CD14-positive monocyte (primary cell): ENCODE data around the gene RANBP10. TPM values are rescaled to one million over a fixed set of nuclear protein-coding genes. Genes with fewer than 3 reads are reported as not detected.

Experiments used
- DNase-seq, 3 donors: peaks; one replicate each; pipeline ENCODE4 v3.0.0-alpha.2; 2011 to 2022
- H2AFZ ChIP-seq: 2 replicates; pipeline ENCODE4 v1.6.0; 2012; ENCODE audit warnings: mild to moderate bottlenecking, low read depth, low read length, inconsistent platforms; ENCODE audit not compliant: insufficient read depth, poor library complexity, severe bottlenecking
- H3K27ac ChIP-seq, 2 donors: 1 replicate in 1 of 2; 2 replicates in 1 of 2; pipeline ENCODE4 v1.5.1; 2012 to 2013; ENCODE audit warnings: low read length in 2 of 2, control low read depth in 1 of 2, inconsistent platforms in 1 of 2, low read depth in 1 of 2, mild to moderate bottlenecking in 1 of 2
- H3K27me3 ChIP-seq, 2 donors: one replicate each; pipeline versions ENCODE4 v1.6.0 to v1.6.1; 2011 to 2013; ENCODE audit warnings: low read length in 2 of 2; ENCODE audit not compliant: control insufficient read depth in 2 of 2, insufficient read depth in 2 of 2
- H3K36me3 ChIP-seq, 2 donors: replicated peaks in 1 of 2; 1 replicate in 1 of 2; 2 replicates in 1 of 2; pipeline versions ENCODE4 v1.5.1 to v1.6.1; 2012 to 2013; ENCODE audit warnings: low read length in 2 of 2, control low read depth in 1 of 2, inconsistent platforms in 1 of 2, mild to moderate bottlenecking in 1 of 2; ENCODE audit not compliant: insufficient read depth in 2 of 2, control insufficient read depth in 1 of 2
- H3K4me1 ChIP-seq, 2 donors: 1 replicate in 1 of 2; 2 replicates in 1 of 2; pipeline versions ENCODE4 v1.5.1 to v1.6.1; 2012 to 2013; ENCODE audit warnings: low read length in 2 of 2, control low read depth in 1 of 2, inconsistent platforms in 1 of 2, mild to moderate bottlenecking in 1 of 2, moderate library complexity in 1 of 2; ENCODE audit not compliant: insufficient read depth in 2 of 2, control insufficient read depth in 1 of 2
- H3K4me2 ChIP-seq: replicated peaks from 2 replicates; pipeline ENCODE3; 2012; ENCODE audit warnings: low read length, moderate library complexity, mild to moderate bottlenecking; ENCODE audit not compliant: poor library complexity, severe bottlenecking; ENCODE audit errors: extremely low read depth
- H3K4me3 ChIP-seq, 3 experiments: fragments of 200-600 bp in 1 of 3; sonication (generic) in 1 of 3; replicated peaks in 1 of 3; 1 replicate in 2 of 3; 2 replicates in 1 of 3; pipeline ENCODE4 v1.5.1; 2011 to 2013; ENCODE audit warnings: low read length in 3 of 3, mild to moderate bottlenecking in 3 of 3, control low read depth in 2 of 3, low read depth in 2 of 3, inconsistent platforms in 1 of 3, moderate library complexity in 1 of 3
- H3K79me2 ChIP-seq: 2 replicates; pipeline ENCODE4 v1.6.0; 2012; ENCODE audit warnings: mild to moderate bottlenecking, control low read depth, inconsistent platforms, low read length, moderate library complexity; ENCODE audit not compliant: insufficient read depth
- H3K9ac ChIP-seq: 2 replicates; pipeline ENCODE4 v1.6.0; 2017; ENCODE audit warnings: low read length, mild to moderate bottlenecking; ENCODE audit not compliant: insufficient read depth, poor library complexity, severe bottlenecking
- H3K9me3 ChIP-seq, 2 donors: replicated peaks in 1 of 2; 1 replicate in 1 of 2; 2 replicates in 1 of 2; pipeline versions ENCODE4 v1.5.1 to v1.6.1; 2012 to 2013; ENCODE audit warnings: low read length in 2 of 2, control low read depth in 1 of 2; ENCODE audit not compliant: control insufficient read depth in 1 of 2, insufficient read depth in 1 of 2
- H4K20me1 ChIP-seq: 2 replicates; pipeline ENCODE4 v1.6.0; 2012; ENCODE audit warnings: mild to moderate bottlenecking, low read length, control low read depth, moderate library complexity; ENCODE audit not compliant: insufficient read depth
- H3K27ac Mint-ChIP-seq, 7 donors: one replicate each; pipeline ENCODE4 v1.8.0; 2020; ENCODE audit warnings: mild to moderate bottlenecking in 7 of 7, mixed read lengths in 7 of 7, moderate library complexity in 6 of 7, inconsistent platforms in 2 of 7
- H3K27me3 Mint-ChIP-seq, 3 donors: one replicate each; pipeline ENCODE4 v1.8.0; 2021 to 2022; ENCODE audit warnings: low read depth in 3 of 3, mild to moderate bottlenecking in 3 of 3, mixed read lengths in 3 of 3, moderate library complexity in 3 of 3, inconsistent platforms in 1 of 3
- H3K36me3 Mint-ChIP-seq, 2 donors: one replicate each; pipeline ENCODE4 v1.8.0; 2020; ENCODE audit warnings: mixed read lengths in 2 of 2, inconsistent platforms in 1 of 2, mild to moderate bottlenecking in 1 of 2
- H3K4me1 Mint-ChIP-seq: one replicate; pipeline ENCODE4 v1.8.0; 2020; ENCODE audit warnings: mild to moderate bottlenecking, mixed read lengths
- H3K4me3 Mint-ChIP-seq, 2 donors: one replicate each; pipeline ENCODE4 v1.8.0; 2020; ENCODE audit warnings: mild to moderate bottlenecking in 2 of 2, mixed read lengths in 2 of 2, moderate library complexity in 1 of 2
- H3K9me3 Mint-ChIP-seq, 7 donors: one replicate each; pipeline ENCODE4 v1.8.0; 2020 to 2022; ENCODE audit warnings: mixed read lengths in 7 of 7, mild to moderate bottlenecking in 6 of 7, moderate library complexity in 6 of 7, inconsistent platforms in 2 of 7
- WGBS: methylation state at CpG from one replicate; pipeline ENCODE4 v1.1.5; 2013; ENCODE audit warnings: missing lambda C conversion rate; ENCODE audit not compliant: insufficient coverage; 5-methylcytosine and 5-hydroxymethylcytosine counted together
- intact Hi-C, 2 donors: fragments of 100-400 bp; cut with micrococcal nuclease; formaldehyde crosslinking; loops; one replicate each; pipeline versions ENCODE4 v1.15.0 to v1.15.1; 2023
- polyA plus RNA-seq, 3 donors: library from polyadenylated mRNA; depleted of rRNA in 1 of 3; unstranded in 2 of 3; stranded (reverse) in 1 of 3; fragments of 300-500 nt in 2 of 3; fragments of >200 nt in 1 of 3; fragmentation: Illumina TruSeq in 2 of 3; gene quantifications; 1 replicate in 2 of 3; 2 replicates in 1 of 3; pipeline ENCODE4 v1.2.3, GENCODE V29; 2012 to 2021
- TF ChIP-seq, protein P1 (sequence below): fragments of 200-600 bp; IDR thresholded peaks from one replicate; pipeline ENCODE4 v1.8.0; 2022; ENCODE audit warnings: antibody characterized with exemption, mild to moderate bottlenecking

The RANBP10 gene
- polyA plus RNA-seq, 3 donors: 6.4 to 16.7 (median 6.6) TPM

DNA sequence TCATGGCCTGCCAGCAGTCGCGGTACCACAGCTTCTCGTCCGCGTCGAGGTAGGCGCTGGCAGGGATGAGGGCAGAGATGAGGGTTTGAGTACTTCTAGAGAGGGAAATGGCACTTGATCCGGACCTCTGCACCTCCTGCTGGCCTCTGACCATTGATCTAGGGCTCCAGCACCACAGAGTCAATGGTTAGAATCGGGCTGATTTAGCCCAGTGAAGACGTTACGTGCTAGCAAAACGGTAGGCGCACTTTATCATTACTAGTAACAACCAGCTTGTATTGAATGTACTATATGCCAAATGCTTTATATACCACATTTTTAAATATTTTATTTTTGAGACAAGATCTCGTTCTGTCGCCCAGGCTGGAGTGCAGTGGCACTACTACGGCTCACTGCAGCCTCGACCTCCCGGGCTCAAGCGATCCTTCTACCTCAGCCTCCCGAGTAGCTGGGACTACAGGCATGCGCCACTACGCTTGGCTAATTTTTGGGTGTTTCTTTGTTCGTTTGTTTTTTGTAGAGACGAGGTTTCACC, 855 bp upstream of the RANBP10 start:
- peak overlapping the region in 6 of 7 donors; percentile 10 to 96 (median 94) for H3K27ac Mint-ChIP-seq

DNA sequence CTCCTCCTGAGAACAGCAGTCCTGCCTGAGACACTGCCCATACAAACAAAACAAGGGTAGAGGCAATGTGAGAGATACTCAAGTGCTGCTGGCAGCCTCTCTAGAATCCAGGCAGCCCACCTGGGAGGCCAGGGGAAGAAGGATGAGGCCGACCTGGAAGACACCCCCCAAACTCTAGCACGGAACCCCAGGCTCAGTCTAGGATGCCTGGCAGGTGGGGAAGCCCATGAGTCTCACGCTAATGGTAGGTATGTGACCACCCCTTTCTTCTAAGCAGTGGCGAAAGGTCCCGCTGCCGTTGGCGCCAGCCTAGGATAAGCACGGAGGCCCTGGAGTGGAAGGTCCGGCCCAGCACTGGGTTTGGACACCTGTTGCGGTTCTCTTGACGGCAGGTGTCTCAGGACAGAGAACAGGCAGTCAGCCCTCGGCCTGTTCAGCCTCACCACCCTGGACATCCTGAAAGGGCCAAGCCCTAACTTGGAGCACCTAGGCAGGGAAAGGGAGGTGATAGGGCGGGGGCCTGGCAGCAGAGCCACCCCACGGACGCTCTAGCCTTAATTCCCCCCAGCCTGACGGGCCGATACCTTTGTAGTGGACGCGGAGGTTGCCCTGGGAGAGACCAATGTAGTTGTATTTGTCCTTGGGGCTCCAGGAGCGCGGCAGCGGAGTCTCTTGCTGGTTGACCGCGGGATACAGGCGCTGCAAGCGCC, 487 bp downstream of the RANBP10 start:
- Histone ChIP-seq H3K4me1 (peaks cover 22 to 34% of the 10 kb centered on the region in 2 donors), H3K9me3 (no peaks in the 10 kb centered on the region), H2AFZ (peak overlapping the region; percentile 99), H3K36me3 (peaks cover 7 to 27% of the 10 kb centered on the region in 2 donors), H4K20me1 (peaks cover 15% of the 10 kb centered on the region), H3K27ac (peak overlapping the region; percentile 13 to 92), H3K4me3 (peak overlapping the region; percentile 76 to 97 (median 84)), H3K9ac (peak overlapping the region; percentile 90), H3K27me3 (no peaks in the 10 kb centered on the region), H3K79me2 (peaks cover 50% of the 10 kb centered on the region), H3K4me2 (peak overlapping the region; percentile 100)
- Mint-ChIP-seq H3K4me1 (peaks cover 33% of the 10 kb centered on the region), H3K4me3 (peak overlapping the region; percentile 84 to 94), H3K27ac (peak overlapping the region; percentile 72 to 93 (median 83)), H3K36me3 (peaks cover 20 to 35% of the 10 kb centered on the region in 2 donors), H3K9me3 (peaks cover 0 to under 1% (median 0%) of the 10 kb centered on the region in 7 donors), H3K27me3 (peaks cover 0 to 2% (median under 1%) of the 10 kb centered on the region in 3 donors)
- TF ChIP-seq, protein P1, sequence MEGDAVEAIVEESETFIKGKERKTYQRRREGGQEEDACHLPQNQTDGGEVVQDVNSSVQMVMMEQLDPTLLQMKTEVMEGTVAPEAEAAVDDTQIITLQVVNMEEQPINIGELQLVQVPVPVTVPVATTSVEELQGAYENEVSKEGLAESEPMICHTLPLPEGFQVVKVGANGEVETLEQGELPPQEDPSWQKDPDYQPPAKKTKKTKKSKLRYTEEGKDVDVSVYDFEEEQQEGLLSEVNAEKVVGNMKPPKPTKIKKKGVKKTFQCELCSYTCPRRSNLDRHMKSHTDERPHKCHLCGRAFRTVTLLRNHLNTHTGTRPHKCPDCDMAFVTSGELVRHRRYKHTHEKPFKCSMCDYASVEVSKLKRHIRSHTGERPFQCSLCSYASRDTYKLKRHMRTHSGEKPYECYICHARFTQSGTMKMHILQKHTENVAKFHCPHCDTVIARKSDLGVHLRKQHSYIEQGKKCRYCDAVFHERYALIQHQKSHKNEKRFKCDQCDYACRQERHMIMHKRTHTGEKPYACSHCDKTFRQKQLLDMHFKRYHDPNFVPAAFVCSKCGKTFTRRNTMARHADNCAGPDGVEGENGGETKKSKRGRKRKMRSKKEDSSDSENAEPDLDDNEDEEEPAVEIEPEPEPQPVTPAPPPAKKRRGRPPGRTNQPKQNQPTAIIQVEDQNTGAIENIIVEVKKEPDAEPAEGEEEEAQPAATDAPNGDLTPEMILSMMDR: no peak
- 1% methylated on average over 23 of the region's 26 CpGs for WGBS
- intact Hi-C loops: loop anchor here (2.0 to 10.0 kb wide), 4 partner anchors 86 to 141 kb away; partner anchors contain the start of genes C16orf86 (in 2 of the 2), ENKD1 (in 2 of the 2), ACD (in 1 of the 2) and PARD6A (in 1 of the 2)
- no peak for DNase-seq

More for the DNA sequence above, 855 bp upstream of the RANBP10 start:
- TF ChIP-seq, protein P1: no peak
- no peak for DNase-seq
- peaks cover 9 to 22% of the 10 kb centered on the region in 2 donors for H3K36me3 Mint-ChIP-seq
- Histone ChIP-seq H4K20me1 (peaks cover 1% of the 10 kb centered on the region), H2AFZ (peak overlapping the region; percentile 99), H3K27ac (peak overlapping the region in 1 of 2 donors; percentile 92), H3K27me3 (no peaks in the 10 kb centered on the region), H3K4me3 (peak overlapping the region; percentile 52 to 97 (median 84)), H3K9me3 (no peaks in the 10 kb centered on the region), H3K4me2 (peak overlapping the region; percentile 100), H3K36me3 (peaks cover 3 to 14% of the 10 kb centered on the region in 2 donors), H3K9ac (peak overlapping the region; percentile 90), H3K79me2 (peaks cover 38% of the 10 kb centered on the region), H3K4me1 (peaks cover 22 to 34% of the 10 kb centered on the region in 2 donors)
- H3K9me3 Mint-ChIP-seq: peaks cover 0 to 2% (median 0%) of the 10 kb centered on the region in 7 donors
- 82% methylated on average over 11 of the region's 24 CpGs for WGBS
- intact Hi-C loops: loop anchor here (1.0 to 10.0 kb wide), 5 partner anchors 39 to 142 kb away; partner anchors contain the start of genes C16orf86 (in 2 of the 2), ENKD1 (in 2 of the 2), NUTF2 (in 2 of the 2) and ACD (in 1 of the 2)
- peaks cover 24% of the 10 kb centered on the region for H3K4me1 Mint-ChIP-seq
- H3K4me3 Mint-ChIP-seq: peak overlapping the region; percentile 84 to 94
- H3K27me3 Mint-ChIP-seq: peaks cover 2% of the 10 kb centered on the region in 3 donors
